ENCODE data around the gene GNG12.

GRCh38 chr1:67666636-67667035 lies 166.6 kb downstream of the GNG12 start:
- TF ChIP-seq CTCF (conservative IDR thresholded peaks at IDR 0.05; ENCODE audit: low read length) (no peak), EZH2phosphoT487 (IDR thresholded peaks at IDR 0.05; ENCODE audit: borderline replicate concordance) (no peak)
